Measurements from ENCODE around the gene MFAP1. TPM values are rescaled to one million over a fixed set of nuclear protein-coding genes. Genes with fewer than 3 reads are reported as not detected.
"Not testable (repeated sequence)": the region's sequence is repeated elsewhere in the genome, so short reads cannot be mapped to it uniquely, and the experiment has no call there.

Gene MFAP1
- total RNA-seq, 1 experiment from 2014 or later, result 23.0 TPM

- Mint-ChIP-seq H3K36me3 (ENCODE audit: insufficient read depth, unreplicated experiment) (peaks cover 43% of the 10 kb centered on the region), H3K27me3 (ENCODE audit: insufficient read depth, unreplicated experiment) (no peaks in the 10 kb centered on the region), H3K4me3 (ENCODE audit: unreplicated experiment) (peak overlapping the region; percentile 6), H3K9me3 (ENCODE audit: unreplicated experiment) (no peaks in the 10 kb centered on the region), H3K4me1 (ENCODE audit: insufficient read depth, unreplicated experiment) (peaks cover 20% of the 10 kb centered on the region), H3K27ac (ENCODE audit: low read depth, unreplicated experiment) (no peak overlapping the region)
- DNase-seq (ENCODE audit: unreplicated experiment), result no peak
- intact Hi-C loops (cut with micrococcal nuclease), result no loop called here
- CTCF ChIA-PET, result interaction anchor here (1.0 to 2.1 kb wide), 2 partner anchors 24 to 51 kb away, joined by 4 read pairs; no protein-coding TSS in a partner anchor
- TF ChIP-seq, protein P1, sequence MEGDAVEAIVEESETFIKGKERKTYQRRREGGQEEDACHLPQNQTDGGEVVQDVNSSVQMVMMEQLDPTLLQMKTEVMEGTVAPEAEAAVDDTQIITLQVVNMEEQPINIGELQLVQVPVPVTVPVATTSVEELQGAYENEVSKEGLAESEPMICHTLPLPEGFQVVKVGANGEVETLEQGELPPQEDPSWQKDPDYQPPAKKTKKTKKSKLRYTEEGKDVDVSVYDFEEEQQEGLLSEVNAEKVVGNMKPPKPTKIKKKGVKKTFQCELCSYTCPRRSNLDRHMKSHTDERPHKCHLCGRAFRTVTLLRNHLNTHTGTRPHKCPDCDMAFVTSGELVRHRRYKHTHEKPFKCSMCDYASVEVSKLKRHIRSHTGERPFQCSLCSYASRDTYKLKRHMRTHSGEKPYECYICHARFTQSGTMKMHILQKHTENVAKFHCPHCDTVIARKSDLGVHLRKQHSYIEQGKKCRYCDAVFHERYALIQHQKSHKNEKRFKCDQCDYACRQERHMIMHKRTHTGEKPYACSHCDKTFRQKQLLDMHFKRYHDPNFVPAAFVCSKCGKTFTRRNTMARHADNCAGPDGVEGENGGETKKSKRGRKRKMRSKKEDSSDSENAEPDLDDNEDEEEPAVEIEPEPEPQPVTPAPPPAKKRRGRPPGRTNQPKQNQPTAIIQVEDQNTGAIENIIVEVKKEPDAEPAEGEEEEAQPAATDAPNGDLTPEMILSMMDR (IDR thresholded peaks at IDR 0.05; ENCODE audit: unreplicated experiment), result no peak
- POLR2A ChIA-PET, result interaction anchor here (1.2 to 8.7 kb wide), 3 partner anchors 10 to 28 kb away, joined by 3 to 99 read pairs (median 4); partner anchors contain the start of genes HYPK and SERINC4
- BruUV-seq (replicated peaks), result no TSS peak
Measured at GRCh38 chr15:43821505-43821904, 3.0 kb downstream of the MFAP1 start.

DNA sequence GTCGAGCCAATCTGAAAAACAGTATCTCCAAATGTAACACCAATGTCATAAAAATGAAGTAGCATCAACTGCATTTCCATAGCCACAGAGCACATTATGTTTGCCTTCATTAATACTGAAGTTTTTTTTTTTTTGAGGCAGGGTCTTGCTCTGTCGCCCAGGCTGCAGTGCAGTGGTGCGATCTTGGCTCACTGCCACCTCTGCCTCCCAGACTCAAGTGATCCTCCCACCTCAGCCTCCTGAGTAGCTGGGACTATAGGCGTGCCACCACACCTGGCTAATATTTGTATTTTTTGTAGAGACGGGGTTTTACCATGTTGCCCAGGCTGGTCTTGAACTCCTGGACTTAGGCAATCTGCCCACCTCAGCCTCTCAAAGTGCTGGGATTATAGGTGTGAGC is 9.4 kb downstream of the MFAP1 start:
- H3K36me3 Mint-ChIP-seq (ENCODE audit: insufficient read depth, unreplicated experiment), result peaks cover 83% of the 10 kb centered on the region
- CTCF ChIA-PET; POLR2A ChIA-PET; H3K9me3 Mint-ChIP-seq (ENCODE audit: unreplicated experiment); intact Hi-C loops (cut with micrococcal nuclease); H3K4me3 Mint-ChIP-seq (ENCODE audit: unreplicated experiment); H3K27me3 Mint-ChIP-seq (ENCODE audit: insufficient read depth, unreplicated experiment); BruUV-seq (replicated peaks); H3K27ac Mint-ChIP-seq (ENCODE audit: low read depth, unreplicated experiment); H3K4me1 Mint-ChIP-seq (ENCODE audit: insufficient read depth, unreplicated experiment); DNase-seq (ENCODE audit: unreplicated experiment): not testable (repeated sequence)

- intact Hi-C loops (cut with micrococcal nuclease), result no loop called here
- POLR2A ChIA-PET, result interaction anchor here (0.6 to 2.6 kb wide), 6 partner anchors 8 to 107 kb away, joined by 3 to 14 read pairs (median 3); partner anchors contain the start of genes HYPK, MFAP1 and SERINC4
- no peak overlapping the region for H3K4me3 Mint-ChIP-seq (ENCODE audit: unreplicated experiment)
- no peaks in the 10 kb centered on the region for H3K9me3 Mint-ChIP-seq (ENCODE audit: unreplicated experiment)
- no peaks in the 10 kb centered on the region for H3K4me1 Mint-ChIP-seq (ENCODE audit: insufficient read depth, unreplicated experiment)
- CTCF ChIA-PET, result interaction anchor here (0.6 to 1.4 kb wide), 3 partner anchors 32 to 64 kb away, joined by 3 to 4 read pairs (median 3); partner anchors contain the start of gene ELL3
- no peak for DNase-seq (ENCODE audit: unreplicated experiment)
- BruUV-seq (replicated peaks), result no TSS peak
- peaks cover 92% of the 10 kb centered on the region for H3K36me3 Mint-ChIP-seq (ENCODE audit: insufficient read depth, unreplicated experiment)
- TF ChIP-seq, protein P1 (IDR thresholded peaks at IDR 0.05; ENCODE audit: unreplicated experiment), result no peak
- no peaks in the 10 kb centered on the region for H3K27me3 Mint-ChIP-seq (ENCODE audit: insufficient read depth, unreplicated experiment)
- no peak overlapping the region for H3K27ac Mint-ChIP-seq (ENCODE audit: low read depth, unreplicated experiment)
Measured at GRCh38 chr15:43808960-43809678, 15.4 kb downstream of the MFAP1 start.

DNA sequence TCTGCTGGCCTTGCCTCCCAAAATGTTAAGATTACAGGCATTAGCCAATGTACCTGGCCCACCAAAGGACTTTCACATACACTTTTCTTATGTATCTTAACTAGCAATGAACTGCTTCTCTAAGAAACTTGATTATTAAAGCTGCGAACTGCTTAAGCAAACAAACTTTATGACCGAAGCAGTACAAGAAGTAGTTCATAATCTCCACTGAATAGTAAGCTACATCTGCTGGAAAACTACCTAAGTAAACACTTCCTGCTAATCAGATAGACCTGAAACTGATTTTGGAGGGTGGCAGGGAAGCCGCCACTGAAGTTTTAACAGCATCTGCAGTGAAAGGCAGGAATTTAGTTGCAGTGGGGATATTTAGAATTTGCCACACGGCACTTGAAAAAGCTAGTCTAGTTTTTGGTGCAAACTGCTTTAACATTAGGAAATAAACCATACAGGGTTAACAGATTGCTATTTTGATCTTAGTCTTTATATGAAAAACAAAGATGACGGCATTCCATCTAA is 16.0 kb downstream of the MFAP1 start:
- Mint-ChIP-seq H3K4me1 (ENCODE audit: insufficient read depth, unreplicated experiment) (no peaks in the 10 kb centered on the region), H3K9me3 (ENCODE audit: unreplicated experiment) (no peaks in the 10 kb centered on the region), H3K27ac (ENCODE audit: low read depth, unreplicated experiment) (no peak overlapping the region), H3K27me3 (ENCODE audit: insufficient read depth, unreplicated experiment) (no peaks in the 10 kb centered on the region), H3K36me3 (ENCODE audit: insufficient read depth, unreplicated experiment) (peaks cover 92% of the 10 kb centered on the region), H3K4me3 (ENCODE audit: unreplicated experiment) (no peak overlapping the region)
- DNase-seq (ENCODE audit: unreplicated experiment), result no peak
- ChIA-PET CTCF (interaction anchor here (0.9 to 1.4 kb wide), 2 partner anchors 32 to 38 kb away, joined by 3 to 4 read pairs; partner anchors contain the start of gene ELL3), POLR2A (interaction anchor here (1.4 to 2.6 kb wide), 2 partner anchors 8 to 15 kb away, joined by 3 to 14 read pairs; partner anchors contain the start of genes HYPK and SERINC4)
- TF ChIP-seq, protein P1 (IDR thresholded peaks at IDR 0.05; ENCODE audit: unreplicated experiment), result no peak
- no TSS peak for BruUV-seq (replicated peaks)
- intact Hi-C loops (cut with micrococcal nuclease), result no loop called here

- H3K27ac Mint-ChIP-seq (ENCODE audit: low read depth, unreplicated experiment); H3K9me3 Mint-ChIP-seq (ENCODE audit: unreplicated experiment); H3K4me3 Mint-ChIP-seq (ENCODE audit: unreplicated experiment); BruUV-seq (replicated peaks); intact Hi-C loops (cut with micrococcal nuclease); H3K27me3 Mint-ChIP-seq (ENCODE audit: insufficient read depth, unreplicated experiment); DNase-seq (ENCODE audit: unreplicated experiment): not testable (repeated sequence)
- ChIA-PET POLR2A (interaction anchor here (1.3 to 8.6 kb wide), 3 partner anchors 12 to 26 kb away, joined by 5 to 99 read pairs (median 42); partner anchors contain the start of genes ELL3, MFAP1, SERF2 and WDR76), CTCF (interaction anchor here (0.8 to 1.2 kb wide), 2 partner anchors 9 to 79 kb away, joined by 3 read pairs; no protein-coding TSS in a partner anchor)
- peaks cover 76% of the 10 kb centered on the region for H3K36me3 Mint-ChIP-seq (ENCODE audit: insufficient read depth, unreplicated experiment)
- H3K4me1 Mint-ChIP-seq (ENCODE audit: insufficient read depth, unreplicated experiment), result peaks cover 24% of the 10 kb centered on the region
Measured at GRCh38 chr15:43802676-43803075, 21.8 kb downstream of the MFAP1 start.
